Left lobe of liver (tissue), 2 donors: ENCODE data around the gene MMADHC. TPM values are rescaled to one million over a fixed set of nuclear protein-coding genes. Genes with fewer than 3 reads are reported as not detected.

ENCODE experiments used
- ATAC-seq: fragments of 200-7000 bp; cut with Tn5 transposase; one replicate; pipeline ENCODE4 v1.9.1; 2020; ENCODE audit warnings: mild to moderate bottlenecking, moderate library complexity
- DNase-seq: peaks from one replicate; pipeline ENCODE4 v3.0.0-alpha.2; 2020; ENCODE audit warnings: low spot score
- total RNA-seq: library from RNA; stranded (reverse); gene quantifications from one replicate; pipeline ENCODE4 v1.2.1, GENCODE V29; 2021
- donor health status: DM: no; HTN: no; CAD: no; lungs with moderate emphysema.
- donor health status: DM: no; HTN: yes; CAD: no.

MMADHC gene
- total RNA-seq, 1 donor from 2014 or later, result 67.1 TPM

- no peak for ATAC-seq
- no peak for DNase-seq
Measured at GRCh38 chr2:149559341-149560068, 28.1 kb downstream of the MMADHC start.

GRCh38 chr2:149556452-149556851 lies 31.1 kb downstream of the MMADHC start:
- no peak for DNase-seq

DNA sequence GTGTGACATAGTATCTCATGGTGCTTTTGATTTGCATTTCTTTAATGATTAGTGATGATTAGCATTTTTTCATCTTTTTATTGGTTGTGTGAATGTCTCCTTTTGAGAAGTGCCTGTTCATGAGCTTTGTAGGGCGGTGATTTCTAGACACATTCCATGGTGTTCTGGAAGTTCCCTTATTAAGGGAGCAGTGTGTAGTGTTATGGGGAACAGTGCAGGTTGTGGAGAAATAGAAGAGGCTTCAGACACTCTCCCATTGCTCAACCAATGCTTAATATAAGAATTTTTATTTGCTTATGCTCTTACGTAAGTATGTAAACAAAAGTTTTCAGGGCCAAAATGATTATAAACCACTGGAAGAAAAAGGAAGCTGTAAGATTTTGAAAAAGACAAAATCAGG lies 34.7 kb downstream of the MMADHC start:
- ATAC-seq, result no peak
- DNase-seq, result no peak

More at GRCh38 chr2:149556452-149556851, 31.1 kb downstream of the MMADHC start:
- ATAC-seq, result no peak

- ATAC-seq (no peak), DNase-seq (no peak)
Measured at GRCh38 chr2:149552226-149552625, 35.3 kb downstream of the MMADHC start.

GRCh38 chr2:149544692-149545091 lies 42.9 kb downstream of the MMADHC start:
- DNase-seq, result no peak
- ATAC-seq, result no peak

DNA sequence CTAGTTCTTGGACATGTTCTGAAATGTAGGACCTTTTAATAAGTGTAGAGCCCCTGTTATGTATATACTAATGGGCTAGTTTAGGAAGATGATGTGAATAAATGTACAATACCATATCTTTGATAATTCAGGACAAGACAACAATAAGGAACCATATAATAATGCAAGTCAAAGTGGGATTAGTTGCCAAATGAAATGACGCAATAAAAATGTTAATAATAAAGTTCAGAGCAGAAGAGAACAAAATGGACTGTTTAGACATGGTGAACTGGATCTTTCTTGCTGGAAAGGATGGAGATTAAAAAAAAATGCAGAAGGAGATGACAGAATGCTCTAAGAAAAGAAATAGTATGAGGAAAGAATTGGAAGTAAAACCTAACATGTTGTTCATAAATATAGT lies 43.7 kb downstream of the MMADHC start:
- no peak for DNase-seq

GRCh38 chr2:149540138-149540537 lies 47.4 kb downstream of the MMADHC start:
- no peak for DNase-seq

More for the DNA sequence above, 43.7 kb downstream of the MMADHC start:
- ATAC-seq, result no peak

DNA sequence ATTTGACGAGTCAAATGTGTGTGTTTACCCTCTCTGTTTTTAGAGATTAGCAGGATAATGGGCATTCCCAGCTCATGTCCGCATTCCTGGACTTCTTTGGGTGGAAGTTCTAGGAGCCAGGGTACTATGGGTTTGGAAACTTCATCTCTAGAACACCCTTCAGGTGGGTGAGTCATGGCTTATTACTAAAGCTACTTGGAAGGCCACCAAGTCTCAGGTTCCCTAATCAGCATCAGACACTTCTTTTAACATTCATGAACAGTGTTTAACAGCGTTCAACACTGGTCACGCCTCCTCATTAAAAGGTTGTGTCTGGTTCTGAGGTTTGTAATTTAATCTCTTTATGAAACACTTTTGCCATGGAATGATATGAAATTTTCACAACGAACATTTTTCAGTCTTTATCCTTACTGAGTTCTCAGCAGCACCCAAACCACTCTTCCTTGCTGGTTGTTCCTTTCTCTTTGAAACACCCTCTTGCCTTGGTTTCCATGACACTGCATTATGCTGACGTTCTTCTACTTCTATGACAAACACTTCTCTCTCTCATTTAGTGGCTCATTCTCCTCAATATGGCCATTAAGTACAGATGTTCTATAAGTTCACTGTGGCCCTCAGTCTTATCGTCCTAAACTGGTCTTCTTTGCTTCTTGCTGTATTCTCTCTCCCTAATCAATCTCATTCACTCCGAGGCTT lies 49.3 kb downstream of the MMADHC start:
- ATAC-seq (no peak), DNase-seq (no peak)

More at GRCh38 chr2:149540138-149540537, 47.4 kb downstream of the MMADHC start:
- no peak for ATAC-seq

- no peak for DNase-seq
- ATAC-seq, result no peak
Measured at GRCh38 chr2:149537092-149537726, 50.4 kb downstream of the MMADHC start.

DNA sequence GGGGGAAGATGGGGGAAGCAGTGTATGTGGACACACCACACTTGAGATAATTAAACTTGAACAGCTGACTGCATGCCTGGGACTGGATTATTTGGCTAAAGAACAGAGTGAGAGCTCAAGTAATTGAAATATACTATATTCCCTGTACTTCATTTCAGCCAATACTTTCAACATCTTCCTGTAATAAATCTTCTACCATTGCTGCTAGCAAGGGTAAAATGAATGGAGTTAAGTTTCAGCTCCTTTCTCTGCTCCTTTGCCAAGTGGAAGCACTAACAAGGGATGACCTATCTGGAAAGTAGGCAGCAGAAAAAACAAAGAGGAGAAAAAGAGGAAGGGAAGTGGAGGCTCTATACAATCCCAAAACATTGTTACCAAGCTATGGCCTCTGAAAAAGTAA lies 50.9 kb downstream of the MMADHC start:
- DNase-seq (no peak), ATAC-seq (no peak)

DNA sequence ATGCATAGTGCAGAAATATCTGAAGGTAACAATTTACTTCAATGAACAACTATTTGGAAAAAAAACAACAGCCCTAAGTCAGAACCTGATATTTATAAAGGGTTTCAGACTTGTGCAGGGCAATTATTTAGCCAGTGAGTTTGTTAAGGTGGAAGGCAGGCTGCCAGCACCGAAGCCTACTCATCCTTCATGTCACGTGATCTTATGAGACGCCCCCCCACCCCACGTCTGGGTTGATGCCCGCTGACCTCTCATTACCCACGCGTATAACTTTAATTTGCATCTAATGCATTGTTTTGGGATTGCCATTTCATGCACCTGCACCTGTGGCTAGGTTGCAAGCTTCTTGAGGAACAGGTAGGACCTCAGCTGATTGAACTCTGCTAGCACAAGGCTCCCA lies 52.9 kb downstream of the MMADHC start:
- ATAC-seq (no peak), DNase-seq (no peak)

DNA sequence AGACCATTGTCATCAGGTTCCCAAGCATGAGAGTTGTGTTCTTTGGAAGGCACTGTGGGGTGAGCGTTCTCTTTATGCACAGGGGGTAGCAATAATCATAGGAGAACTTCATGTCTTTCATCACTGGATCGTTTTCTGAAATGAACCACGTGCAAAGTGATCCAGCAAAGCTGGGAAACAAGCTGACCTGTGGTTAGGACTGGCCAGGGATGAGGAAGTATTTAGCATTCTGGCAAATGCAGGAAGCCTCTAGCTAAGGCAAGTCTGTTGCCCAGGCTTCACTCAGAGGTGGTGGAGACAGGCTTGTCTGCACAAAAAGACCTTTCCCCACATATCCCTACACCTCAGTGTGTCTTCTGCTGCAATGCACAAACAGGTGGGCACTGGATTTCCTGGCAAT lies 58.6 kb downstream of the MMADHC start:
- ATAC-seq, result no peak

GRCh38 chr2:149527998-149528755 lies 59.4 kb downstream of the MMADHC start:
- DNase-seq (no peak), ATAC-seq (no peak)

More for the DNA sequence above, 58.6 kb downstream of the MMADHC start:
- no peak for DNase-seq

- DNase-seq, result no peak
- ATAC-seq, result no peak
Measured at GRCh38 chr2:149526689-149527088, 60.9 kb downstream of the MMADHC start.

DNA sequence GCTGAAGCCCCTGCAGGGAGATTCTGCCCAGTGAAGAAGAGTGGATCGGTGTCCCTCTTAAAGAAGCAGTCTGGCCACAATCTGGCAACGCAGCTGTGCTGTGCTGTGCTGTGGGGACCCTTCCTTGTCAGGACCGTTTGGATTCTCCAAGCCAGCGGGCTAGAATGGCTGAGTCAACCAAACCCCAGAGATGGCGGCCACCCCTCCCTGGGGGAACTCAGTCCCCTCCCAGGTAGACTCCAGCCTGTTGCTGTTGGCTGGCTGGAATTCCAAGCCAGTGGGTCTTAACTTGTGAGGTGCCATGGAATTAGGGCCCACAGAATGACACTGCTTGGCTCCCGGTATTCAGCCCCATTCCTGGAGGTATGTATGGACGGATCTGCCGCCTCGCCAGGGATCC lies 62.3 kb downstream of the MMADHC start:
- ATAC-seq (no peak), DNase-seq (no peak)
